ENCODE measurements around the gene RPRD2. TPM values are rescaled to one million over a fixed set of nuclear protein-coding genes. Genes with fewer than 3 reads are reported as not detected.
A peak's percentile ranks its signal among the peaks of the same experiment; 100 is the strongest.

The RPRD2 gene
- total RNA-seq, 1 experiment from 2014 or later, result 26.7 TPM

GRCh38 chr1:150498342-150498741 lies 134.4 kb downstream of the RPRD2 start:
- Histone ChIP-seq H3K9me3 (ENCODE audit: control insufficient read depth in 1 of 2, insufficient read depth in 1 of 2, low read depth in 1 of 2, low read length in 2 of 2) (no peaks in the 10 kb centered on the region), H3K4me1 (ENCODE audit: control insufficient read depth in 1 of 2, insufficient read depth in 2 of 2, low read length in 2 of 2) (no peaks in the 10 kb centered on the region), H3K79me2 (ENCODE audit: insufficient read depth, low read length) (no peaks in the 10 kb centered on the region), H2AFZ (ENCODE audit: low read depth, low read length, poor library complexity, severe bottlenecking) (no peak overlapping the region), H3K4me3 (replicated peaks in 1 of 2; ENCODE audit: low read depth in 1 of 2, low read length in 2 of 2) (no peak overlapping the region), H3K36me3 (ENCODE audit: control insufficient read depth in 1 of 2, insufficient read depth in 2 of 2, low read length in 2 of 2) (peaks cover 7 to 12% of the 10 kb centered on the region in 2 experiments; a peak in 3 of 4 replicates), H3K9me2 (ENCODE audit: insufficient read depth) (no peaks in the 10 kb centered on the region), H3K27me3 (ENCODE audit: insufficient read depth, low read length) (no peaks in the 10 kb centered on the region), H3K4me2 (ENCODE audit: low read length) (no peak overlapping the region), H4K20me1 (ENCODE audit: insufficient read depth) (no peaks in the 10 kb centered on the region), H3K27ac (ENCODE audit: low read depth, low read length) (no peak overlapping the region), H3K9ac (ENCODE audit: low read length) (no peak overlapping the region)
- no peak for TF ChIP-seq TCF7L2 (IDR thresholded peaks at IDR 0.05; ENCODE audit: borderline replicate concordance, extremely low read depth, insufficient read depth, insufficient read length)
- TF ChIP-seq, protein P1, sequence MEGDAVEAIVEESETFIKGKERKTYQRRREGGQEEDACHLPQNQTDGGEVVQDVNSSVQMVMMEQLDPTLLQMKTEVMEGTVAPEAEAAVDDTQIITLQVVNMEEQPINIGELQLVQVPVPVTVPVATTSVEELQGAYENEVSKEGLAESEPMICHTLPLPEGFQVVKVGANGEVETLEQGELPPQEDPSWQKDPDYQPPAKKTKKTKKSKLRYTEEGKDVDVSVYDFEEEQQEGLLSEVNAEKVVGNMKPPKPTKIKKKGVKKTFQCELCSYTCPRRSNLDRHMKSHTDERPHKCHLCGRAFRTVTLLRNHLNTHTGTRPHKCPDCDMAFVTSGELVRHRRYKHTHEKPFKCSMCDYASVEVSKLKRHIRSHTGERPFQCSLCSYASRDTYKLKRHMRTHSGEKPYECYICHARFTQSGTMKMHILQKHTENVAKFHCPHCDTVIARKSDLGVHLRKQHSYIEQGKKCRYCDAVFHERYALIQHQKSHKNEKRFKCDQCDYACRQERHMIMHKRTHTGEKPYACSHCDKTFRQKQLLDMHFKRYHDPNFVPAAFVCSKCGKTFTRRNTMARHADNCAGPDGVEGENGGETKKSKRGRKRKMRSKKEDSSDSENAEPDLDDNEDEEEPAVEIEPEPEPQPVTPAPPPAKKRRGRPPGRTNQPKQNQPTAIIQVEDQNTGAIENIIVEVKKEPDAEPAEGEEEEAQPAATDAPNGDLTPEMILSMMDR (IDR thresholded peaks at IDR 0.05 in 2 of 3, conservative IDR thresholded peaks at IDR 0.05 in 1 of 3; ENCODE audit: borderline replicate concordance in 1 of 3, insufficient read depth in 1 of 3, low read depth in 2 of 3, low read length in 2 of 3), result no peak
- TF ChIP-seq POLR2AphosphoS5 (IDR thresholded peaks at IDR 0.05; ENCODE audit: low read depth, low read length), result no peak
- TF ChIP-seq CBX3 (IDR thresholded peaks at IDR 0.05; ENCODE audit: low read depth), result no peak
- TF ChIP-seq EZH2 (IDR thresholded peaks at IDR 0.05), result no peak
- intact Hi-C loops (cut with micrococcal nuclease), result no loop called here
- ATAC-seq (no peak), DNase-seq (ENCODE audit: low read depth, low spot score) (no peak)
- RAD21 ChIA-PET (ENCODE audit: low non-redundant PET in 1 of 2, low total read pairs in 2 of 2, uncharacterized antibody in 2 of 2, unreplicated experiment in 2 of 2), result no interaction called here
- POLR2A ChIA-PET, result no interaction called here
- TSS peak; percentile 17 for BruUV-seq (replicated peaks)
- CTCF ChIA-PET, result no interaction called here

DNA sequence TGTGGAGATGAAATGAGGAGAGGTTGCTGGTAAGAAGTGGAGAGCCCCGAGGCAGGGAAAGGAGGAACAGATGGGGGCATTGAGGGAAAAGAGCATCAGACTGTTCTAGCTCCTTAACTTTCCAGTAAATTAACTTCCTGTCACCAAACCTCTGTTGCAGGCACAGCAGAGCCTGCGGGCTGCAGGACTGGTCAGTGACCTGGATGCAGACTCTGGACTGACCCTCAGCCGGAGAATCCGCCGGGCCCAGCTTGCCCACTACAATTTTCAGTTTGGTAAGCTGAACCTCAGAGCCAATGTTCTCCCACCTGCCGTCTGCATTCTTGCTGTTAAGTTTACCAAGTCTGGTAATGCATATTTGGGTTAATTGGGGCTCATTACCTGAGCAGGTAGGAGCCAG lies 141.5 kb downstream of the RPRD2 start:
- ChIA-PET RAD21 (ENCODE audit: low non-redundant PET in 1 of 2, low total read pairs in 2 of 2, uncharacterized antibody in 2 of 2, unreplicated experiment in 2 of 2) (no interaction called here), CTCF (interaction anchor here (1.2 kb wide), 1 partner anchor 27 kb away, joined by 3 read pairs; no protein-coding TSS in a partner anchor), POLR2A (no interaction called here)
- H3K9me3 ChIP-seq (ENCODE audit: control insufficient read depth in 1 of 2, insufficient read depth in 1 of 2, low read depth in 1 of 2, low read length in 2 of 2), result no peaks in the 10 kb centered on the region
- no peak overlapping the region for H3K9ac ChIP-seq (ENCODE audit: low read length)
- no peak overlapping the region for H3K4me2 ChIP-seq (ENCODE audit: low read length)
- no peak overlapping the region for H2AFZ ChIP-seq (ENCODE audit: low read depth, low read length, poor library complexity, severe bottlenecking)
- DNase-seq (ENCODE audit: low read depth, low spot score), result no peak
- no peak overlapping the region for H3K27ac ChIP-seq (ENCODE audit: low read depth, low read length)
- TF ChIP-seq EGR1 (IDR thresholded peaks at IDR 0.05; ENCODE audit: low read depth), result no peak
- TF ChIP-seq, protein P2, sequence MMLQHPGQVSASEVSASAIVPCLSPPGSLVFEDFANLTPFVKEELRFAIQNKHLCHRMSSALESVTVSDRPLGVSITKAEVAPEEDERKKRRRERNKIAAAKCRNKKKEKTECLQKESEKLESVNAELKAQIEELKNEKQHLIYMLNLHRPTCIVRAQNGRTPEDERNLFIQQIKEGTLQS (IDR thresholded peaks at IDR 0.05), result no peak
- TF ChIP-seq SIN3A (IDR thresholded peaks at IDR 0.05; ENCODE audit: low read depth), result no peak
- no peak for TF ChIP-seq JUND (IDR thresholded peaks at IDR 0.05)
- no peak for TF ChIP-seq TCF7L2 (IDR thresholded peaks at IDR 0.05; ENCODE audit: borderline replicate concordance, extremely low read depth, insufficient read depth, insufficient read length)
- no peak for TF ChIP-seq ZFX (IDR thresholded peaks at IDR 0.05)
- no peak for TF ChIP-seq POLR2A (IDR thresholded peaks at IDR 0.05; ENCODE audit: borderline replicate concordance, extremely low read depth, insufficient read depth, insufficient read length)
- no peaks in the 10 kb centered on the region for H3K79me2 ChIP-seq (ENCODE audit: insufficient read depth, low read length)
- peaks cover 12 to 22% of the 10 kb centered on the region in 2 experiments; a peak in 3 of 4 replicates for H3K36me3 ChIP-seq (ENCODE audit: control insufficient read depth in 1 of 2, insufficient read depth in 2 of 2, low read length in 2 of 2)
- H3K4me3 ChIP-seq (replicated peaks in 1 of 2; ENCODE audit: low read depth in 1 of 2, low read length in 2 of 2), result no peak overlapping the region
- ATAC-seq, result no peak
- no peaks in the 10 kb centered on the region for H4K20me1 ChIP-seq (ENCODE audit: insufficient read depth)
- peaks cover 9 to 12% of the 10 kb centered on the region in 2 experiments for H3K4me1 ChIP-seq (ENCODE audit: control insufficient read depth in 1 of 2, insufficient read depth in 2 of 2, low read length in 2 of 2)
- intact Hi-C loops (cut with micrococcal nuclease), result no loop called here
- BruUV-seq (replicated peaks), result no TSS peak
- no peaks in the 10 kb centered on the region for H3K9me2 ChIP-seq (ENCODE audit: insufficient read depth)
- H3K27me3 ChIP-seq (ENCODE audit: insufficient read depth, low read length), result no peaks in the 10 kb centered on the region
